ENCODE data around the gene RPL27. TPM values are rescaled to one million over a fixed set of nuclear protein-coding genes. Genes with fewer than 3 reads are reported as not detected.

The RPL27 gene
- total and polyA plus RNA-seq, 2 of the 8 experiments (the other 6 are each of a cell fraction or from before 2014, with no cell fraction given) = 1,415 to 3,779 TPM

DNA sequence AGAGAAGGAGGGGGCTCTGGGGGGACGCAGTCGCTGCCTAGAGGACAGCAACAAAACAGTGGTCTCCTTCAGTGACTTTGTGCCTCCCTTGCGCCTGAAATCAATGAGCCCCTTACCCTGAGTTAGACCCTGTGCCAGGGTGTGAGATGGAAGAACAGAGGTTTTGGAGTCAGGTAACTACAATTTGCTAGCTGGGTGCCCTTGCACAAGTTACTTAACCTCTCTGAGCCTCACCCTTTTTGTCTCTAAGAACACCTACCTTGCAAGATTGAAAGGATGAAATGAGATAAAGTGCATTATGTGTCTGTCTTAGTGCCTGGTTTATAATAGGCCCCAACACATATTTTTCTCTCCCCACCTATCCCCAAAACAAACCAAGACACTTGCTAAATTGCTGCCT is 36.7 kb downstream of the RPL27 start:
- no peak overlapping the region for H2BK120ac ChIP-seq (replicated peaks; ENCODE audit: low read depth, low read length)
- no peak overlapping the region for H4K5ac ChIP-seq (ENCODE audit: insufficient read length, low read depth, low read length)
- peak overlapping the region; percentile 2; the same call in 1 of the 2 replicates for H2BK12ac ChIP-seq (ENCODE audit: low read depth, low read length)
- H4K20me1 ChIP-seq (replicated peaks in 1 of 2; ENCODE audit: control insufficient read depth in 1 of 2, insufficient read depth in 2 of 2, low read length in 2 of 2) = no peaks in the 10 kb centered on the region
- 0 out of 8 replicates have a peak overlapping the region, but pooled peaks of 1 of the 4 experiments have one; percentile 48 for H3K4me3 ChIP-seq (ENCODE audit: extremely low read depth in 1 of 4, insufficient read depth in 2 of 4, low read depth in 3 of 4, low read length in 4 of 4)
- ChIA-PET CTCF (ENCODE audit: partially characterized antibody) (interaction anchor here (0.5 to 5.0 kb wide), 3 partner anchors 11 to 209 kb away, joined by 3 to 26 read pairs (median 4); partner anchors contain the start of gene RND2), POLR2A (ENCODE audit: partially characterized antibody) (interaction anchor here (1.5 to 3.4 kb wide), 7 partner anchors 9 to 280 kb away, joined by 3 to 12 read pairs (median 9); partner anchors contain the start of genes RPL27 and VAT1)
- H3K9me3 ChIP-seq (ENCODE audit: insufficient read depth in 2 of 2, low read depth in 1 of 2, low read length in 1 of 2) = no peaks in the 10 kb centered on the region
- no peak overlapping the region for H3K4ac ChIP-seq (replicated peaks; ENCODE audit: insufficient read length, low read depth, low read length)
- TF ChIP-seq ATF3 (IDR thresholded peaks at IDR 0.05; ENCODE audit: insufficient read depth, low read depth, low read length) (no peak), KDM1A (IDR thresholded peaks at IDR 0.05; ENCODE audit: borderline replicate concordance, low read length) (peak; percentile 49; the same call in 1 of the 2 replicates)
- FAIRE-seq (no peak), DNase-seq (ENCODE audit: low read depth in 1 of 2, low spot score in 2 of 2) (no peak)
- WGBS, 2 experiments (ENCODE audit: extremely low coverage in 1 of 2, insufficient coverage in 1 of 2, insufficient read length in 1 of 2, insufficient replicate concordance in 2 of 2, low coverage in 1 of 2, low lambda C conversion rate in 2 of 2, missing lambda C conversion rate in 1 of 2) = 72% methylated on average over 3 of the region's 3 CpGs; no CpG with 5 or more reads in 1 of the 2 experiments
- H2AFZ ChIP-seq (ENCODE audit: low read length) = no peak overlapping the region
- H3K18ac ChIP-seq (ENCODE audit: extremely low read depth, low read length) = peak overlapping the region; percentile 72; the same call in 1 of the 2 replicates
- no peaks in the 10 kb centered on the region for H3K79me1 ChIP-seq (ENCODE audit: low read depth, low read length)
- H3K4me2 ChIP-seq (ENCODE audit: insufficient read depth in 1 of 2, low read depth in 2 of 2, low read length in 2 of 2) = peak overlapping the region; percentile 64 to 82; a peak in 3 of 4 replicates
- H3K27me3 ChIP-seq (replicated peaks in 1 of 4; ENCODE audit: control insufficient read depth in 3 of 4, extremely low read depth in 1 of 4, insufficient read depth in 3 of 4, low read length in 3 of 4) = no peaks in the 10 kb centered on the region
- H3K4me1 ChIP-seq (replicated peaks in 1 of 4; ENCODE audit: control insufficient read depth in 3 of 4, insufficient read depth in 4 of 4, low read length in 3 of 4) = peaks cover 15 to 30% (median 26%) of the 10 kb centered on the region in 4 experiments
- 0 out of 2 replicates have a peak overlapping the region, but pooled peaks have one; percentile 19 for H4K8ac ChIP-seq (ENCODE audit: extremely low read depth, insufficient read depth, low read length)
- no peak overlapping the region for H3K23ac ChIP-seq (ENCODE audit: insufficient read length)
- no peak overlapping the region; a peak in 2 of 7 replicates for H3K9ac ChIP-seq (replicated peaks in 1 of 4; ENCODE audit: extremely low read depth in 1 of 4, low read depth in 3 of 4, low read length in 3 of 4)
- no peak overlapping the region for H2AK5ac ChIP-seq (ENCODE audit: low read depth, low read length)
- H3K79me2 ChIP-seq (ENCODE audit: control insufficient read depth in 1 of 2, insufficient read depth in 2 of 2, low read length in 2 of 2) = no peaks in the 10 kb centered on the region
- peak overlapping the region; percentile 4 for H4K91ac ChIP-seq (replicated peaks; ENCODE audit: insufficient read length, low read length)
- H3K23me2 ChIP-seq (ENCODE audit: low read depth, low read length) = peaks cover 2% of the 10 kb centered on the region; the same call in 1 of the 2 replicates
- H3K36me3 ChIP-seq (ENCODE audit: control insufficient read depth in 2 of 4, insufficient read depth in 4 of 4, low read length in 3 of 4) = peaks cover 0 to 5% (median 0%) of the 10 kb centered on the region in 4 experiments; a peak in 1 of 8 replicates
- peak overlapping the region; percentile 34; the same call in 1 of the 2 replicates for H2BK20ac ChIP-seq (ENCODE audit: low read length)
- no peak overlapping the region for H3K14ac ChIP-seq (ENCODE audit: insufficient read length)
- H3K27ac ChIP-seq (ENCODE audit: low read depth, low read length) = no peak overlapping the region
- H2BK5ac ChIP-seq (ENCODE audit: low read depth, low read length) = 0 out of 2 replicates have a peak overlapping the region, but pooled peaks have one; percentile 50
- H3K56ac ChIP-seq (replicated peaks; ENCODE audit: insufficient read length, low read depth, low read length) = no peak overlapping the region
- no peak overlapping the region; the same call in 1 of the 2 replicates for H2BK15ac ChIP-seq (ENCODE audit: low read length)

All from H1 (cell line).